HEK293T (cell line): ENCODE results near the gene OR10AD1.

ENCODE experiments used
- CTCF ChIA-PET: fragments of 350-600 bp; formaldehyde crosslinking; extraction: SDS; loops from one replicate; lab custom pipeline; 2021; ENCODE audit warnings: antibody characterized with exemption, inconsistent platforms; lab: Yijun Ruan, JAX
- POLR2A ChIA-PET: fragments of 350-600 bp; formaldehyde crosslinking; extraction: SDS; loops from one replicate; lab custom pipeline; 2020; ENCODE audit warnings: antibody characterized with exemption, inconsistent platforms; lab: Yijun Ruan, JAX
- DNase-seq: peaks from one replicate; pipeline ENCODE4 v3.0.0; 2012; ENCODE audit warnings: mixed read lengths; ENCODE audit errors: extremely low spot score
- ARNT ChIP-seq: fragments of 450-650 bp; IDR thresholded peaks from 2 replicates; pipeline ENCODE4 v1.6.1; 2017; ENCODE audit warnings: mild to moderate bottlenecking
- BHLHE40 ChIP-seq: fragments of 450-650 bp; IDR thresholded peaks from 2 replicates; pipeline ENCODE4 v1.6.1; 2016; ENCODE audit warnings: mild to moderate bottlenecking, moderate library complexity, borderline replicate concordance
- CTBP1 ChIP-seq: fragments of 450-650 bp; IDR thresholded peaks from 2 replicates; pipeline ENCODE4 v1.6.1; 2016; ENCODE audit warnings: borderline replicate concordance
- ELF4 ChIP-seq: fragments of 450-650 bp; IDR thresholded peaks from 2 replicates; pipeline ENCODE4 v1.6.1; 2017; ENCODE audit warnings: antibody characterized with exemption
- FOXA1 ChIP-seq: fragments of 450-650 bp; IDR thresholded peaks from 2 replicates; pipeline ENCODE4 v1.6.1; 2016; ENCODE audit warnings: mild to moderate bottlenecking
- FOXK2 ChIP-seq: fragments of 450-650 bp; IDR thresholded peaks from 2 replicates; pipeline ENCODE4 v1.6.1; 2016; ENCODE audit warnings: mild to moderate bottlenecking
- HDGF ChIP-seq: fragments of 450-650 bp; IDR thresholded peaks from 2 replicates; pipeline ENCODE4 v1.6.1; 2017; ENCODE audit warnings: antibody characterized with exemption, borderline replicate concordance
- L3MBTL2 ChIP-seq: fragments of 450-650 bp; conservative IDR thresholded peaks from 2 replicates; pipeline ENCODE4 v1.6.1; 2016; ENCODE audit warnings: mild to moderate bottlenecking
- LEF1 ChIP-seq: fragments of 450-650 bp; IDR thresholded peaks from 2 replicates; pipeline ENCODE4 v1.6.1; 2017; ENCODE audit warnings: mild to moderate bottlenecking, borderline replicate concordance
- NFRKB ChIP-seq: fragments of 450-650 bp; IDR thresholded peaks from 2 replicates; pipeline ENCODE4 v1.6.1; 2016; ENCODE audit warnings: mild to moderate bottlenecking, moderate library complexity
- PKNOX1 ChIP-seq: fragments of 450-650 bp; IDR thresholded peaks from 2 replicates; pipeline ENCODE4 v1.6.1; 2016
- SP1 ChIP-seq: fragments of 450-650 bp; IDR thresholded peaks from 2 replicates; pipeline ENCODE4 v1.6.1; 2017
- SUZ12 ChIP-seq: fragments of 450-650 bp; IDR thresholded peaks from 2 replicates; pipeline ENCODE4 v1.6.1; 2016; ENCODE audit warnings: mild to moderate bottlenecking
- TARDBP ChIP-seq: fragments of 450-650 bp; IDR thresholded peaks from 2 replicates; pipeline ENCODE4 v1.6.1; 2016
- ZNF384 ChIP-seq: fragments of 450-650 bp; IDR thresholded peaks from 2 replicates; pipeline ENCODE4 v1.6.1; 2016

Gene OR10AD1

GRCh38 chr12:48192861-48193260, 10.2 kb downstream of the OR10AD1 start:
- no peak for TF ChIP-seq HDGF
- TF ChIP-seq FOXA1, result no peak
- TF ChIP-seq TARDBP, result no peak
- no peak for TF ChIP-seq SP1
- DNase-seq, result no peak
- POLR2A ChIA-PET, result interaction anchor here (1.4 kb wide), 1 partner anchor 10 kb away, joined by 6 read pairs; no protein-coding TSS in a partner anchor
- CTCF ChIA-PET, result no interaction called here

GRCh38 chr12:48191096-48191495, 12.0 kb downstream of the OR10AD1 start:
- no peak for DNase-seq
- no peak for TF ChIP-seq SUZ12
- POLR2A ChIA-PET, result no interaction called here
- CTCF ChIA-PET, result no interaction called here

- DNase-seq, result peak; percentile 62
- ChIA-PET CTCF (interaction anchor here (0.5 to 1.5 kb wide), 12 partner anchors 8 to 1110 kb away, joined by 3 to 10 read pairs (median 3); partner anchors contain the start of genes AMIGO2, ASB8 and PCED1B), POLR2A (interaction anchor here (1.0 to 1.1 kb wide), 2 partner anchors 8 to 11 kb away, joined by 3 read pairs; no protein-coding TSS in a partner anchor)
- TF ChIP-seq BHLHE40, result no peak
- TF ChIP-seq SUZ12, result no peak
Observed at GRCh38 chr12:48189331-48190125, 13.6 kb downstream of the OR10AD1 start.

GRCh38 chr12:48187916-48188695, 15.0 kb downstream of the OR10AD1 start:
- TF ChIP-seq LEF1 (no peak), BHLHE40 (no peak), PKNOX1 (no peak), NFRKB (no peak)
- no peak for DNase-seq
- ChIA-PET POLR2A (no interaction called here), CTCF (no interaction called here)

- no peak for DNase-seq
- POLR2A ChIA-PET, result no interaction called here
- CTCF ChIA-PET, result no interaction called here
Observed at GRCh38 chr12:48185181-48185919, 17.7 kb downstream of the OR10AD1 start.

GRCh38 chr12:48184549-48184922, 18.6 kb downstream of the OR10AD1 start:
- ChIA-PET CTCF (no interaction called here), POLR2A (no interaction called here)
- TF ChIP-seq PKNOX1, result no peak
- no peak for TF ChIP-seq ZNF384
- no peak for TF ChIP-seq L3MBTL2
- no peak for TF ChIP-seq ELF4
- TF ChIP-seq FOXA1, result no peak
- TF ChIP-seq CTBP1, result no peak
- no peak for TF ChIP-seq TARDBP
- no peak for TF ChIP-seq FOXK2
- no peak for TF ChIP-seq ARNT
- DNase-seq, result no peak

More at GRCh38 chr12:48185181-48185919, 17.7 kb downstream of the OR10AD1 start:
- TF ChIP-seq FOXK2, result no peak
- no peak for TF ChIP-seq PKNOX1
- no peak for TF ChIP-seq TARDBP
- TF ChIP-seq ZNF384, result no peak
- no peak for TF ChIP-seq ARNT
- no peak for TF ChIP-seq SUZ12
- no peak for TF ChIP-seq ELF4
- no peak for TF ChIP-seq NFRKB
- TF ChIP-seq HDGF, result no peak
